Hepatic stellate cell (primary cell): ENCODE results near the gene PRSS1.
"Not testable (repeated sequence)": the region's sequence is repeated elsewhere in the genome, so short reads cannot be mapped to it uniquely, and the experiment has no call there.

Source experiments
- DNase-seq: peaks from one replicate; pipeline ENCODE4 v3.0.0; 2011; ENCODE audit warnings: low spot score

PRSS1 gene

GRCh38 chr7:142748410-142748809 is 862 bp upstream of the PRSS1 start:
- DNase-seq, result not testable (repeated sequence)

DNA sequence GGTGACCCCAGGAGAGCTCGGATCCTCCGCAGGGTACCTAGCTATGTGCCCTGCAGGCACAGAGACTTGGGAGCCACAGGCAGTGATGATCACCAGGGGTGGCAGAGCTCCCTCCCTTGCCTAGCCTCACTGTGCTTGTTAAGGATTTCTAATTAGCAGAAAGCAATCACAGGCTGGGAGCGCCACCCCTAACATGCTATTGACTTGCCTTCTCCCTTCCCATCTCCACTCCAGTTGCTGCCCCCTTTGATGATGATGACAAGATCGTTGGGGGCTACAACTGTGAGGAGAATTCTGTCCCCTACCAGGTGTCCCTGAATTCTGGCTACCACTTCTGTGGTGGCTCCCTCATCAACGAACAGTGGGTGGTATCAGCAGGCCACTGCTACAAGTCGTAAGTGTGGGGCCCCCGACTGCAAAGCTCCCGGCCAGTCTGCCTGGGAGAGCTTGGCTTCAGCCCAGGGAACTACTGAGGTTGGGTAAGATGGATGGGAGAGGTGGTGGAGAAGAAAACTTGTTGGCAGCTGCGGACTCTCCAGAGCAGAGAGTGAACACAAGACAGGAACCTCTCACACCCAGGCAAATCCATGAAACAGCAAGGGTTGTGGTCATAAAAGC is 1.2 kb downstream of the PRSS1 start:
- DNase-seq, result no peak

DNA sequence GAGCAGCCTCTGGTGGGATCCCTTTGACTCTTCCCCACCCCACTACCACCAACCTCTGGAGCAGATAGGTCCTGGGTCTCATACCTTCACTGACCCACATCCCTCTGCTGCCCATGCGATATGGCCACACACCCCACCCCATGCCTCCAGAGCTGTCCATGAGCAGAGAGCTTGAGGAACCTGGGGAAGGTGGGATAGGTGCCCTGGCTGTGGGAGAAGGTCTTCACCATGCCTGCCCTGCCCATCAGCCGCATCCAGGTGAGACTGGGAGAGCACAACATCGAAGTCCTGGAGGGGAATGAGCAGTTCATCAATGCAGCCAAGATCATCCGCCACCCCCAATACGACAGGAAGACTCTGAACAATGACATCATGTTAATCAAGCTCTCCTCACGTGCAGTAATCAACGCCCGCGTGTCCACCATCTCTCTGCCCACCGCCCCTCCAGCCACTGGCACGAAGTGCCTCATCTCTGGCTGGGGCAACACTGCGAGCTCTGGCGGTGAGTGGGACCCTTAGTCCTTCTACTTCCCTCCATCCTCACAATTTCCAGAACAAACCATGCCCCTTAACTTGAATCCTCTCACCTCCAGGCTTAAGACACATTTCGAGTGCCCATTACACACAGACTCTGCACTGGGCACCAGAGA is 2.4 kb downstream of the PRSS1 start:
- DNase-seq, result not testable (repeated sequence)

- no peak for DNase-seq
Measured at GRCh38 chr7:142752376-142753225, 3.3 kb downstream of the PRSS1 start.

GRCh38 chr7:142753366-142753765 is 4.1 kb downstream of the PRSS1 start:
- no peak for DNase-seq

GRCh38 chr7:142753925-142754491 is 4.7 kb downstream of the PRSS1 start:
- DNase-seq, result not testable (repeated sequence)

- DNase-seq, result no peak
Measured at GRCh38 chr7:142754681-142755575, 5.7 kb downstream of the PRSS1 start.

GRCh38 chr7:142758312-142758711 is 9.0 kb downstream of the PRSS1 start:
- DNase-seq, result not testable (repeated sequence)

- no peak for DNase-seq
Measured at GRCh38 chr7:142759433-142759832, 10.2 kb downstream of the PRSS1 start.

GRCh38 chr7:142760071-142760642 is 10.9 kb downstream of the PRSS1 start:
- DNase-seq, result no peak

- DNase-seq, result not testable (repeated sequence)
Measured at GRCh38 chr7:142761606-142762005, 12.3 kb downstream of the PRSS1 start.

- no peak for DNase-seq
Measured at GRCh38 chr7:142762104-142762503, 12.8 kb downstream of the PRSS1 start.

DNA sequence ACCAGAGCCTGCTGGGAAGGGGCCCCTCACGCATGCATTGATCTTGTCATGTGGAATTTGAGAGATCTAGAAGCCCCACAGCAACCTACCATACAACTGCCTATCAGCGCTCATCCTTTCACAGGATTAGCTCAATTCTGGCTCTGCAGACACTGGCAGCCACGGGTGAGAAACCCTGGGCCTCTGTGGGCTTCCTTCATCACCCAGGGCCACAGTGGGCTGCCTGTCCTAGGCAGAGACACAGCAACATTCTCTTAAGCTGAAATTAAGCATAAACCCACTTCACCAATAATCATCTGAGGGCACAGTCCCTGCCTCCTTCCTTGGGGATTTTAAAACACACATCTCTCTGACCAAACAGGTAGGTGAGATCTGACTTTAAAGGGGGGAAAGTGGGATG is 18.2 kb downstream of the PRSS1 start:
- DNase-seq, result no peak

GRCh38 chr7:142767861-142768260 is 18.6 kb downstream of the PRSS1 start:
- DNase-seq, result no peak

DNA sequence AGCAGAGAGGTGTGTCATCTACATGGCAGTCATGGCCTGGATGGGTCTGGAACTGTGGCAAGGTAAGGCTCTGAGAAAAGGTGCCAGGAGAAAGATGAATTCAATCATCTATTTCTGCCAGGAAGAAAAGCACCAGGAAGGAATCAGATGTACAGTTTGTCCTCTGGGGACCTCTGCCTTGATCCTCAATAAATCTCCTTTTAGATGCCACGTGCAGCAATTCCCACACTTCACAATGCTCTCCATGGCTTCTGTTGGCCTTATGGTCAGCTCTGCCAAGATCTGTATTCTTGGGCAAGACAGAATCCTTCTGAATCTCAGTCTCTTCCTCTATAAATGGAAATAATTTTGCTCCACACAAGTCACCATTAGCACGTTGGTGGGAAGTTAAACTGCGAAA is 19.6 kb downstream of the PRSS1 start:
- not testable (repeated sequence) for DNase-seq

DNA sequence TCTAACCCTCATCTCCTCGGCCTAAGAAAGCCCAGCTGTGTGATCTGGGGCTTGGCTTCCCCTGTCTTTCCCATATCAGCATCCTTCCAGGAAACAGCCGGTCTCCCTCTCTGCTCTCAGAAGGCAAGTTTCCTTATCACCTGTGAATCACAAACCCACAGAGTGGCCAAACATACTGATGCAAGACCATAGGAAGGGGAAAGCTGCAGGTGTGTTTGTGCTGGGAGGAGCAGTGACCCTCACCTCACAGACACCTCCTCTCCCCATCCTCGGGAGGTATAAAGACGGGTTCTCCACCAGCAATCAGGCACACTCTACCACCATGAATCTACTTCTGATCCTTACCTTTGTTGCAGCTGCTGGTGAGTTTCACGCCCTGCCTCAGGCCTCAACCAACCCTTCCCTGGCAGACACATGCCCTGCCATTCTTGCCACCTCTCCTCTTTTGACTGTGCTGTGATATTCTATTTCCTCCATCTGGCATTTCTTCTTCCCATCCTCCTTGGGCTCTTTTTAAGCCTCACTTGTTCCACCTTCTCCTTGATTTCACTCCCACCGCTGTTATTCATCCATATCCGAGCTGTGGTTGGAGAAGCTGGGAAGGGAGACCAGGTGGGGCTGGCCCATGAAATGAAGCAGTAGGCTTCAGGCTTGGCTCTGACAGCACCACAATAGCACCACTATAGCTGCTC is 21.5 kb downstream of the PRSS1 start, which contains the start of gene PRSS2:
Gene PRSS2 (plus strand): TSS at position 310 of the 692 bp plus-strand sequence. CDS start 13 bp downstream, at position 323.
- DNase-seq, result no peak

GRCh38 chr7:142771353-142771723 is 22.1 kb downstream of the PRSS1 start:
- DNase-seq, result no peak

- no peak for DNase-seq
Measured at GRCh38 chr7:142772051-142772450, 22.8 kb downstream of the PRSS1 start.

DNA sequence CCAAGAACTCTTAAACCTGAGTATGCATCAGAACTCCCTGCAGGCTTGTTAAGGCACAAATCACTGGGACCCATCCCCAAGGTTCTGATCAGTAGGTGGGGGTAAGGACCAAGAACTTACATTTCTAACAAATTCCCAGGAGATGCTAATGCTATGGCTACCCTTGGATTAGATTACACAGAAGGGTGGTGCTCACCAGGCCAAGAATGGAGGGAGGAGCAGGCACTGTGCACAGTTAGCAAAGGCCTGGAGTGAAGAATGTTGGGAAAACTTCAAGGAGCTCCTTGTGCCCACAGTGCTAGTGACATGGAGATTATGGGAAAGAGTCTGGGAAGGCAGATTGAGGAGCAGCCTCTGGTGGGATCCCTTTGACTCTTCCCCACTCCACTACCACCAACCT is 23.4 kb downstream of the PRSS1 start:
- DNase-seq, result no peak

- no peak for DNase-seq
Measured at GRCh38 chr7:142773230-142773629, 24.0 kb downstream of the PRSS1 start.
